Measurements from ENCODE around the gene ASH1L.

DNA sequence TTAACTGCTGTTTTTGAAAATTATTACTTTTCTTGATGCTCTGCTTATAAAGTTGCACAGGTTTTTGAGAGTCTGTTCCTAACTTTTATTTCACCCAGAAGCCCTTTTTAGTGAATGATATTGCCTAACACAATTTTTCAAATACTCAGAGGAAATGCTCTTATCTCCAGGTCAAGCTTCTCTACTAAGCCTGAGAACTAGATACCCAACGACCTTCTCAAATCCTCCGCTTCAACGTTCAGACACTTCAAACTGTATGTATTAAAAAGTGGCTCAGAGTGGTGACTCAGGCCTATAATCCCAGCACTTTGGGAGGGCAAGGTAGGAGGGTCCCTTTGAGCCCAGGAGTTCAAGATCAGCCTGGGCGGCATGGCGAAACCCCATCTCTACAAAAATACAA is 88.5 kb downstream of the ASH1L start:
- TF ChIP-seq TAF1 (IDR thresholded peaks at IDR 0.05; ENCODE audit: borderline replicate concordance, insufficient read depth, low read length) (no peak), POLR2AphosphoS5 (IDR thresholded peaks at IDR 0.05; ENCODE audit: low read depth, low read length) (no peak)

All from PFSK-1 (cell line).